ENCODE data around the gene PLEKHN1. TPM values are rescaled to one million over a fixed set of nuclear protein-coding genes. Genes with fewer than 3 reads are reported as not detected.

The PLEKHN1 gene
- total RNA-seq, 1 donor from 2014 or later: 1.6 TPM

DNA sequence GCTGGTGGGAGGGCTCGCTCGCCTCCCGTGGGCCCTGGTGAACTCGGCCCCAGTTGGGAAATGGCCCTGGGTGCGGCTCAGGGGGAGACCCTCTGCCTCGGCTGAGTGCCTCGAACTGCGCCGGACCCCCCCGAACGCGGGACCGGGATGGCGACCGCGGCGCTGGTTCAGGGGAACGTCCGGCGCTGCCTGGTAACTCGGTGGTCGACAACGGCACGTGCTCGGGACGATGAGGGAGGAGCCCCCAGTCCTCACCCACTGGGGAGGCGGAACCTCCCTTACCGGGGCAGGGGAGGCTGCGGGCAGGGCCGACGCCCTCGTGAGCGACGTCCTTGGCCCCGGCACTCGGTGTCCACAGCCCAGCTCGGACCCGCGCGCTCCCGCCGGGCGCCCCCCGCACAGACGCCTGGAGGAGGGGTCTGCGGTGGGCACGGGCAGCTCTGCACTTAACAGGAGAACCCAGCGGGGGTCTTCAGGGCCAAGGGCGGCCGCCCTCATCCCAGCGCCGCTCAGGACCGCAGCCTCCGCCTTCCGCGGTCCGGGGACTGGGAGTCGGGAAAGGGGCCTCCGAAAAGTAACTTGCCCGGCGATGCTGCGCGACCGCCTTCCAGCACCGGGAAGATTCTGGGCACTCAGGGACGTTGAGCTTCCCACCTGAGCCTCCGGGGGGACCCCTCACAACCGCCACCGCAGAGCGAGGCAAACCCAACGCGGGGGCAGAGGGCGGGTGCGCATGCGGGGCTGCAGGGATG is 31.9 kb downstream of the PLEKHN1 start:
- no peak for DNase-seq (ENCODE audit: low read depth)
- H3K4me3 ChIP-seq (ENCODE audit: low read depth, low read length): peak overlapping the region; percentile 72

GRCh38 chr1:998745-998994 is 32.4 kb downstream of the PLEKHN1 start:
- H3K36me3 ChIP-seq (ENCODE audit: control insufficient read depth, insufficient read depth, low read length): no peaks in the 10 kb centered on the region
- H3K4me3 ChIP-seq (ENCODE audit: low read depth, low read length): peak overlapping the region; percentile 72
- no peak for DNase-seq (ENCODE audit: low read depth)
- no peak for FAIRE-seq
- no peak for TF ChIP-seq CTCF (IDR thresholded peaks at IDR 0.05; ENCODE audit: insufficient read depth, low read length, severe bottlenecking)
- no peaks in the 10 kb centered on the region for H3K27me3 ChIP-seq (ENCODE audit: control insufficient read depth, insufficient read depth, low read length)

More for the DNA sequence above, 31.9 kb downstream of the PLEKHN1 start:
- no peaks in the 10 kb centered on the region for H3K27me3 ChIP-seq (ENCODE audit: control insufficient read depth, insufficient read depth, low read length)
- no peak for FAIRE-seq
- no peak for TF ChIP-seq CTCF (IDR thresholded peaks at IDR 0.05; ENCODE audit: insufficient read depth, low read length, severe bottlenecking)
- H3K36me3 ChIP-seq (ENCODE audit: control insufficient read depth, insufficient read depth, low read length): no peaks in the 10 kb centered on the region

GRCh38 chr1:998995-999724 is 32.9 kb downstream of the PLEKHN1 start:
- Histone ChIP-seq H3K27me3 (ENCODE audit: control insufficient read depth, insufficient read depth, low read length) (no peaks in the 10 kb centered on the region), H3K4me3 (ENCODE audit: low read depth, low read length) (peak overlapping the region; percentile 72), H3K36me3 (ENCODE audit: control insufficient read depth, insufficient read depth, low read length) (no peaks in the 10 kb centered on the region)
- TF ChIP-seq CTCF (IDR thresholded peaks at IDR 0.05; ENCODE audit: insufficient read depth, low read length, severe bottlenecking): no peak
- FAIRE-seq: no peak
- DNase-seq (ENCODE audit: low read depth): no peak

DNA sequence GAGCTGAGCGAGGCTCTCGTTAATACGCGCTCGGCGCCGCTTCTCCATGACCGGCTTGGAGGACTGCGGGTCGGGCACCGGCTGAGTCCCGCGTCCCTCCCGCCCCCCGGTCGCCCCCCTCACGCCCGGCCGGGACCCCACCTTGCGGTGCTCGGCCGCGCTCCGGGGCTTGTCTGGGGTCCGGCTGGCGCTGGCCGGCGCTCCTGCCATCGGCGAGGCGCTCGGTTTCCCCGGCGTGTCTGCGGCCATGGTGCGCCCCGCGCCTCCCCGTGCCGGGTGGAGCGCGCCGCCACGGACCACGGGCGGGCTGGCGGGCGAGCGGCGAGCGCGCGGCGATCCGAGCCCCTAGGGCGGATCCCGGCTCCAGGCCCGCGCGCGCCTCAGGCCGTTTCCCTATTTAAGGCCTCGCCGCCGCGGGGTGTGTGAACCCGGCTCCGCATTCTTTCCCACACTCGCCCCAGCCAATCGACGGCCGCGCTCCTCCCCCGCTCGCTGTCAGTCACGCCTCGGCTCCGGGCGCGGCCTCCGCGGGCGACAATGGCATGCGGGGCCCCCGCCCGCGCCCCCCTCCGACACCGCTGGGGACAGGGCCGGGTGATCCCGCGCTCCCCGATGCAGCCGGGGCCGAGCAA is 33.6 kb downstream of the PLEKHN1 start, which contains the start of gene HES4:
Gene HES4, minus strand, starts transcription at position 373 of the 632 bp plus-strand sequence. Its CDS starts 124 bp downstream, at position 249.
- H3K36me3 ChIP-seq (ENCODE audit: control insufficient read depth, insufficient read depth, low read length): no peaks in the 10 kb centered on the region
- FAIRE-seq (no peak), DNase-seq (ENCODE audit: low read depth) (peak; percentile 71)
- peak within 1 kb of the TSS; percentile 72 for H3K4me3 ChIP-seq (ENCODE audit: low read depth, low read length)
- no peak for TF ChIP-seq CTCF (IDR thresholded peaks at IDR 0.05; ENCODE audit: insufficient read depth, low read length, severe bottlenecking)
- peaks cover 2% of the 10 kb centered on the region for H3K27me3 ChIP-seq (ENCODE audit: control insufficient read depth, insufficient read depth, low read length)

DNA sequence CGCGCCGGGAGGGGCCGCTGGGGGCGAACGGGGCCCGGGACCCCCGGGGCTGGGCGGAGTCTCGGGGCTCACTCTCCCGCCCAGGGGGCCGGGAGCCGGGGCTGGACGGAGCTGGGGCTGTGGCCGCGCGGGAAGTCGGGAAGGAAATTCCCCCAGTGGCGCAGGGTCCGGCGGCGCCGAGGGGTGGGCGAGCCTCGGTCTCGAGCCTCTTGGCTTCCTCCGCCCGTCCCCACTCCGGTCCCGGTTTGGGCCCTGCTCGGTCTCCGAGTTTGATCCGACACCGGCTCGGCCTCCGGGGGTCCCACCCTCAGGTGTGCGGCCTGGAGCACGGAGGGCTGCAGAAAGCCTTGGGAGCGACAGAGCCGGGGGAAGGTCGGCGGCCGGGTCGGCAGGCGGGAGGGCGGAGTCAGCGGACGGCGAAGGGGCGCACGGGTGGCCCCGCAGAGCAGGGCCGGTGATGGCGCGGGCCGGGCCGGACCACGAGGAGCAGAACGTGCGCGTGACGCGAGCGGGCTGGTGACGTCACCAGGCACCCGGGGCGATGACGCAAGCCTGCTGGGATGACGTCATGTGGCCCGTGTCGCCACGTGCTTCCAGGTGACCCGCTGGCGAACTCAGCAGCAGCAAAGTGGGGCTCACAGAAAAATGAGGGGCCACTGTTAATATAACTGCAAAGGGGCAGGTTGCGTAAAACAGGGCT is 34.2 kb downstream of the PLEKHN1 start:
- Histone ChIP-seq H3K27me3 (ENCODE audit: control insufficient read depth, insufficient read depth, low read length) (peaks cover 2% of the 10 kb centered on the region), H3K36me3 (ENCODE audit: control insufficient read depth, insufficient read depth, low read length) (no peaks in the 10 kb centered on the region), H3K4me3 (ENCODE audit: low read depth, low read length) (peak overlapping the region; percentile 72)
- TF ChIP-seq CTCF (IDR thresholded peaks at IDR 0.05; ENCODE audit: insufficient read depth, low read length, severe bottlenecking): no peak
- FAIRE-seq: no peak
- DNase-seq (ENCODE audit: low read depth): peak; percentile 52

All from bronchial epithelial cell (primary cell).